Measurements from ENCODE around the gene INPP5K. TPM values are rescaled to one million over a fixed set of nuclear protein-coding genes. Genes with fewer than 3 reads are reported as not detected.
A peak's percentile ranks its signal among the peaks of the same experiment; 100 is the strongest.

Gene INPP5K
- total and polyA plus RNA-seq, 7 experiments from 2014 or later, result 50.5 to 184 (median 84.2) TPM

DNA sequence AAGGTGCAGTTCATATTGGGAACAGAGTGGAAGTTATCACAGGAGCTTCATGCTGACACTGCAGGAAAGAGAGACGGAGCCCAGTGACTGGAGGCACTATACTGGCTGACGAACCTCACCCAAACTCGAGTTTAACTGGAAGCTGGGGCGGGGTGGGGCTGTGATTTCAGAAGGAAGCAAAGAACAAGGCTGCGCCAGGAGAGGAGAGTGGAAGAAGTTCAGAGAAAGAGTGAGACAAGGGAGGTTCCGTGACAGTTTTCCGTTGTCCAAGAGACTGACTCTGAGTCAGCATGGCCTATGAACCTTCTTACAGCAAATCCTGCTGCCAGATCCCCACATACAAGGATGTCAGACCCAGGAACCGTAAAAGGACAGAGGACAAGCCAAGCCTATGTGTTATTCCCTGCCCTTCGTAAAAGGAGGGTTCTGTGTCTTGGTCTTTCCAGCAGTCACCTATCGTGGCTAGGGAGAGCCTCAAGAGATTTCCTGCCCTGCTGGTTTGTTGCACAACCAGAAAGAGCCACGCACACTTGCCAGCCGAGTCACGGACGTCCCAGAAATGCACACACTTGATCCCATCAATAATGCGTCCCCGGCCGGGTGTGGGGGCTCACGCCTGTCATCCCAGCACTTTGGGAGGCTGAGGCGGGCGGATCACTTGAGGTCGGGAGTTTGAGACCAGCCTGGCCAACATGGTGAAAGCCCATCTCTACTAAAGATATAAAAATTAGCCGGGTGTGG, 41.1 kb upstream of the INPP5K start:
- Histone ChIP-seq H3K27me3 (ENCODE audit: control insufficient read depth in 2 of 2, insufficient read depth in 2 of 2, low read length in 2 of 2) (no peaks in the 10 kb centered on the region), H3K4me3 (ENCODE audit: low read length) (no peak overlapping the region), H3K36me3 (ENCODE audit: control insufficient read depth in 2 of 3, insufficient read depth in 3 of 3, low read length in 3 of 3) (peaks cover 0 to 31% (median 0%) of the 10 kb centered on the region in 3 experiments), H3K9me3 (ENCODE audit: control insufficient read depth in 2 of 3, low read length in 3 of 3) (no peaks in the 10 kb centered on the region), H3K27ac (ENCODE audit: low read depth, low read length) (no peak overlapping the region), H3K4me1 (ENCODE audit: control insufficient read depth in 2 of 2, insufficient read depth in 2 of 2, low read length in 2 of 2) (peaks cover 4 to 8% of the 10 kb centered on the region in 2 donors)
- ATAC-seq (no peak), DNase-seq (no peak)
- ChIA-PET POLR2A (no interaction called here), CTCF (no interaction called here)
- H3K4me3 Mint-ChIP-seq, result no peak overlapping the region
- H3K36me3 Mint-ChIP-seq, result peaks cover 0 to 14% (median under 1%) of the 10 kb centered on the region in 5 donors
- intact Hi-C loops (cut with micrococcal nuclease), result no loop called here
- H3K27ac Mint-ChIP-seq, result no peak overlapping the region
- H3K27me3 Mint-ChIP-seq, result peaks cover 0 to 6% (median 0%) of the 10 kb centered on the region in 5 donors
- H3K9me3 Mint-ChIP-seq, result peaks cover 0 to 5% (median 0%) of the 10 kb centered on the region in 11 donors
- peaks cover 15 to 44% (median 30%) of the 10 kb centered on the region in 7 donors for H3K4me1 Mint-ChIP-seq

- Mint-ChIP-seq H3K4me1 (peaks cover 6 to 35% (median 21%) of the 10 kb centered on the region in 7 donors), H3K36me3 (peaks cover 2 to 28% (median 4%) of the 10 kb centered on the region in 5 donors), H3K4me3 (no peak overlapping the region), H3K27me3 (no peaks in the 10 kb centered on the region), H3K27ac (peak overlapping the region in 4 of 9 donors; percentile 21 to 60 (median 58)), H3K9me3 (no peaks in the 10 kb centered on the region)
- Histone ChIP-seq H3K4me3 (ENCODE audit: low read length) (no peak overlapping the region), H3K4me1 (ENCODE audit: control insufficient read depth in 2 of 2, insufficient read depth in 2 of 2, low read length in 2 of 2) (no peaks in the 10 kb centered on the region), H3K27me3 (ENCODE audit: control insufficient read depth in 2 of 2, insufficient read depth in 2 of 2, low read length in 2 of 2) (no peaks in the 10 kb centered on the region), H3K36me3 (ENCODE audit: control insufficient read depth in 2 of 3, insufficient read depth in 3 of 3, low read length in 3 of 3) (peaks cover 0 to 47% (median 7%) of the 10 kb centered on the region in 3 experiments), H3K27ac (ENCODE audit: low read depth, low read length) (no peak overlapping the region), H3K9me3 (ENCODE audit: control insufficient read depth in 2 of 3, low read length in 3 of 3) (no peaks in the 10 kb centered on the region)
- CTCF ChIA-PET, result interaction anchor here (0.6 kb wide), 1 partner anchor 111 kb away, joined by 4 read pairs; no protein-coding TSS in a partner anchor
- DNase-seq (no peak), ATAC-seq (peak; percentile 74)
- intact Hi-C loops (cut with micrococcal nuclease), result no loop called here
- POLR2A ChIA-PET, result no interaction called here
These were observed 39.4 kb upstream of the INPP5K start for GRCh38 chr17:1555651-1556471.

GRCh38 chr17:1554751-1555540, 38.5 kb upstream of the INPP5K start:
- ATAC-seq, result no peak
- H3K4me1 ChIP-seq (ENCODE audit: control insufficient read depth in 2 of 2, insufficient read depth in 2 of 2, low read length in 2 of 2), result no peaks in the 10 kb centered on the region
- Mint-ChIP-seq H3K36me3 (peaks cover 6 to 37% (median 9%) of the 10 kb centered on the region in 5 donors), H3K27me3 (no peaks in the 10 kb centered on the region), H3K4me3 (no peak overlapping the region), H3K4me1 (peaks cover 0 to 29% (median 17%) of the 10 kb centered on the region in 7 donors), H3K9me3 (no peaks in the 10 kb centered on the region), H3K27ac (peak overlapping the region in 1 of 9 donors; percentile 78)
- H3K36me3 ChIP-seq (ENCODE audit: control insufficient read depth in 2 of 3, insufficient read depth in 3 of 3, low read length in 3 of 3), result peaks cover 0 to 57% (median 7%) of the 10 kb centered on the region in 3 experiments
- ChIA-PET POLR2A (no interaction called here), CTCF (interaction anchor here (1.1 kb wide), 1 partner anchor 75 kb away, joined by 4 read pairs; no protein-coding TSS in a partner anchor)
- intact Hi-C loops (cut with micrococcal nuclease), result no loop called here
- DNase-seq, result no peak
- no peak overlapping the region for H3K27ac ChIP-seq (ENCODE audit: low read depth, low read length)
- H3K4me3 ChIP-seq (ENCODE audit: low read length), result no peak overlapping the region
- H3K9me3 ChIP-seq (ENCODE audit: control insufficient read depth in 2 of 3, low read length in 3 of 3), result no peaks in the 10 kb centered on the region
- H3K27me3 ChIP-seq (ENCODE audit: control insufficient read depth in 2 of 2, insufficient read depth in 2 of 2, low read length in 2 of 2), result no peaks in the 10 kb centered on the region

GRCh38 chr17:1553354-1554266, 37.2 kb upstream of the INPP5K start:
- no peaks in the 10 kb centered on the region for H3K27me3 ChIP-seq (ENCODE audit: control insufficient read depth in 2 of 2, insufficient read depth in 2 of 2, low read length in 2 of 2)
- peaks cover 0 to 60% (median 7%) of the 10 kb centered on the region in 3 experiments for H3K36me3 ChIP-seq (ENCODE audit: control insufficient read depth in 2 of 3, insufficient read depth in 3 of 3, low read length in 3 of 3)
- H3K36me3 Mint-ChIP-seq, result peaks cover 6 to 41% (median 10%) of the 10 kb centered on the region in 5 donors
- DNase-seq, result no peak
- H3K4me3 Mint-ChIP-seq, result no peak overlapping the region
- H3K27ac Mint-ChIP-seq, result no peak overlapping the region
- ATAC-seq, result no peak
- H3K9me3 Mint-ChIP-seq, result no peaks in the 10 kb centered on the region
- H3K4me3 ChIP-seq (ENCODE audit: low read length), result no peak overlapping the region
- H3K4me1 ChIP-seq (ENCODE audit: control insufficient read depth in 2 of 2, insufficient read depth in 2 of 2, low read length in 2 of 2), result no peaks in the 10 kb centered on the region
- peaks cover 0 to 24% (median 9%) of the 10 kb centered on the region in 7 donors for H3K4me1 Mint-ChIP-seq
- intact Hi-C loops (cut with micrococcal nuclease), result no loop called here
- H3K27ac ChIP-seq (ENCODE audit: low read depth, low read length), result no peak overlapping the region
- CTCF ChIA-PET, result no interaction called here
- no peaks in the 10 kb centered on the region for H3K9me3 ChIP-seq (ENCODE audit: control insufficient read depth in 2 of 3, low read length in 3 of 3)
- POLR2A ChIA-PET, result no interaction called here
- H3K27me3 Mint-ChIP-seq, result no peaks in the 10 kb centered on the region

DNA sequence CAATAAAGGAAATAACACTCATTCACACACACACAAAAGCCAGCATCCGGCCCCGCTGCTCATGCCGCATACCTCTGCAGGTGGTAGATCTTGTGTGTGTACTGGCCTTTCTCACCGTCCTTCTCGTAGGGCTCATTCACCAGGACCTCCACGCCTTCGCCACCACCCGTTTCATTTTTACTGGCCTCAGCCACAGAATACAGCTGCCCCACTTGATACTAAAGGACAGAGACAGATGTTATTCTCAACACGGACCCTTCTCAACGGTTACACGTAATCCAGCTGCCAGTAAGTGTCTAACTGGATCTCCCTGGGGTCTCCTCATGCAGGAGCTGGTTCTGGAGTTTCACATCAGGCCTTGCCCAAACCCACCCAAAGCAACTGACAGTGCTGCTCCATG, 36.5 kb upstream of the INPP5K start:
- peaks cover 0 to 66% (median 7%) of the 10 kb centered on the region in 3 experiments for H3K36me3 ChIP-seq (ENCODE audit: control insufficient read depth in 2 of 3, insufficient read depth in 3 of 3, low read length in 3 of 3)
- H3K4me3 ChIP-seq (ENCODE audit: low read length), result no peak overlapping the region
- Mint-ChIP-seq H3K27ac (no peak overlapping the region), H3K4me3 (no peak overlapping the region), H3K27me3 (no peaks in the 10 kb centered on the region), H3K36me3 (peaks cover 6 to 47% (median 10%) of the 10 kb centered on the region in 5 donors), H3K4me1 (peaks cover 0 to 21% (median 9%) of the 10 kb centered on the region in 7 donors), H3K9me3 (no peaks in the 10 kb centered on the region)
- no peak overlapping the region for H3K27ac ChIP-seq (ENCODE audit: low read depth, low read length)
- H3K4me1 ChIP-seq (ENCODE audit: control insufficient read depth in 2 of 2, insufficient read depth in 2 of 2, low read length in 2 of 2), result no peaks in the 10 kb centered on the region
- no peaks in the 10 kb centered on the region for H3K27me3 ChIP-seq (ENCODE audit: control insufficient read depth in 2 of 2, insufficient read depth in 2 of 2, low read length in 2 of 2)
- H3K9me3 ChIP-seq (ENCODE audit: control insufficient read depth in 2 of 3, low read length in 3 of 3), result no peaks in the 10 kb centered on the region
- intact Hi-C loops (cut with micrococcal nuclease), result no loop called here
- ChIA-PET POLR2A (no interaction called here), CTCF (no interaction called here)
- DNase-seq (no peak), ATAC-seq (no peak)

All from naive thymus-derived CD4-positive, alpha-beta T cell (primary cell).